Activated T-cell treated with anti-CD3 and anti-CD28 coated beads, Interleukin-2, amount 50 U/mL, for 4 hours (primary cell): ENCODE data around the gene SNX25. TPM values are rescaled to one million over a fixed set of nuclear protein-coding genes. Genes with fewer than 3 reads are reported as not detected.
"Not testable (repeated sequence)": the region's sequence is repeated elsewhere in the genome, so short reads cannot be mapped to it uniquely, and the experiment has no call there.

Experiments
- ATAC-seq, 2 donors: fragments of 200-7000 bp; cut with Tn5 transposase; one replicate each; pipeline ENCODE4 v1.10.0; 2021
- DNase-seq: peaks from one replicate; pipeline ENCODE4 v3.0.0-alpha.2; 2020
- H3K27me3 Mint-ChIP-seq: one replicate; pipeline ENCODE4 v1.8.0; 2021; ENCODE audit warnings: low read depth, mixed read lengths
- H3K36me3 Mint-ChIP-seq: one replicate; pipeline ENCODE4 v1.8.0; 2022; ENCODE audit warnings: mixed read lengths; ENCODE audit not compliant: insufficient read depth
- H3K4me1 Mint-ChIP-seq: one replicate; pipeline ENCODE4 v1.8.0; 2021; ENCODE audit warnings: low read depth, mixed read lengths
- H3K4me3 Mint-ChIP-seq: one replicate; pipeline ENCODE4 v1.8.0; 2021; ENCODE audit warnings: mild to moderate bottlenecking, moderate library complexity, mixed read lengths
- H3K9me3 Mint-ChIP-seq: one replicate; pipeline ENCODE4 v1.8.0; 2021; ENCODE audit warnings: mixed read lengths
- total RNA-seq, 3 donors: library from RNA; stranded (reverse); gene quantifications; one replicate each; pipeline ENCODE4 v1.2.1, GENCODE V29; 2021

SNX25 gene
- total RNA-seq, 3 donors from 2014 or later: 9.5 to 10.9 (median 10.3) TPM

GRCh38 chr4:185305979-185306442 is 96.6 kb downstream of the SNX25 start:
- Mint-ChIP-seq H3K4me3 (no peak overlapping the region), H3K9me3 (no peaks in the 10 kb centered on the region), H3K36me3 (peaks cover 14% of the 10 kb centered on the region), H3K27me3 (no peaks in the 10 kb centered on the region), H3K4me1 (no peaks in the 10 kb centered on the region)
- DNase-seq: no peak
- ATAC-seq: no peak

- Mint-ChIP-seq H3K4me1 (peaks cover 2% of the 10 kb centered on the region), H3K4me3 (no peak overlapping the region), H3K36me3 (peaks cover 25% of the 10 kb centered on the region), H3K27me3 (no peaks in the 10 kb centered on the region), H3K9me3 (no peaks in the 10 kb centered on the region)
- DNase-seq (no peak), ATAC-seq (no peak)
Measured at GRCh38 chr4:185307136-185307950, 97.9 kb downstream of the SNX25 start.

GRCh38 chr4:185309770-185310169 is 100.4 kb downstream of the SNX25 start:
- Mint-ChIP-seq H3K4me3 (no peak overlapping the region), H3K4me1 (peaks cover 2% of the 10 kb centered on the region), H3K9me3 (no peaks in the 10 kb centered on the region), H3K27me3 (no peaks in the 10 kb centered on the region), H3K36me3 (peaks cover 40% of the 10 kb centered on the region)
- ATAC-seq (no peak), DNase-seq (no peak)

GRCh38 chr4:185311113-185311888 is 101.9 kb downstream of the SNX25 start:
- Mint-ChIP-seq H3K4me1 (peaks cover 2% of the 10 kb centered on the region), H3K4me3 (no peak overlapping the region), H3K9me3 (peaks cover 3% of the 10 kb centered on the region), H3K27me3 (no peaks in the 10 kb centered on the region), H3K36me3 (peaks cover 47% of the 10 kb centered on the region)
- ATAC-seq (no peak), DNase-seq (no peak)

DNA sequence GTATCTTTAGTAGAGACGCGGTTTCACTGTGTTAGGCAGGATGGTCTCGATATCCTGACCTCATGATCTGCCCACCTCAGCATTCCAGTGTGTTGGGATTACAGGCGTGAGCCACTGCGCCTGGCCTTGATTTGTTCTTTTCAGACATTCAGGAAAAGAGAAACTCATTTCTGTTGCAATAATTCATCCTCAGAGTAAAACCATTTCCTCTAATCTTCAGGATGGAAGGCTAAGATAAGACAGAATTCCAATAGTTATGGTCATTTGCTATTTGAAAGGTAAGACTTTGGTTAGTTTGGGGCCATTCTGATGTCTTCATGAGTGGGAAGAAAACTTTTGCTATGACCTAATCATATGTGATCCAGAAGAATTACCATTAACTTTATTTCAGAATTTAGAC is 103.3 kb downstream of the SNX25 start:
- no peak for DNase-seq
- H3K4me3 Mint-ChIP-seq: no peak overlapping the region

GRCh38 chr4:185317462-185317861 is 108.1 kb downstream of the SNX25 start:
- not testable (repeated sequence) for DNase-seq, H3K4me1 Mint-ChIP-seq, H3K27me3 Mint-ChIP-seq, H3K9me3 Mint-ChIP-seq, ATAC-seq, H3K4me3 Mint-ChIP-seq
- H3K36me3 Mint-ChIP-seq: peaks cover 40% of the 10 kb centered on the region

More for the DNA sequence above, 103.3 kb downstream of the SNX25 start:
- ATAC-seq: no peak
- H3K9me3 Mint-ChIP-seq: peaks cover 3% of the 10 kb centered on the region
- no peaks in the 10 kb centered on the region for H3K27me3 Mint-ChIP-seq
- H3K4me1 Mint-ChIP-seq: peaks cover 2% of the 10 kb centered on the region
- peaks cover 54% of the 10 kb centered on the region for H3K36me3 Mint-ChIP-seq

GRCh38 chr4:185317880-185318279 is 108.5 kb downstream of the SNX25 start:
- Mint-ChIP-seq H3K27me3 (no peaks in the 10 kb centered on the region), H3K4me3 (no peak overlapping the region), H3K36me3 (peaks cover 37% of the 10 kb centered on the region), H3K4me1 (peaks cover 6% of the 10 kb centered on the region), H3K9me3 (peaks cover 3% of the 10 kb centered on the region)
- no peak for ATAC-seq
- no peak for DNase-seq

- ATAC-seq (no peak), DNase-seq (no peak)
- H3K27me3 Mint-ChIP-seq: no peaks in the 10 kb centered on the region
- H3K9me3 Mint-ChIP-seq: peaks cover 3% of the 10 kb centered on the region
- no peak overlapping the region for H3K4me3 Mint-ChIP-seq
- peaks cover 36% of the 10 kb centered on the region for H3K36me3 Mint-ChIP-seq
- H3K4me1 Mint-ChIP-seq: peaks cover 6% of the 10 kb centered on the region
Measured at GRCh38 chr4:185318679-185319078, 109.3 kb downstream of the SNX25 start.

DNA sequence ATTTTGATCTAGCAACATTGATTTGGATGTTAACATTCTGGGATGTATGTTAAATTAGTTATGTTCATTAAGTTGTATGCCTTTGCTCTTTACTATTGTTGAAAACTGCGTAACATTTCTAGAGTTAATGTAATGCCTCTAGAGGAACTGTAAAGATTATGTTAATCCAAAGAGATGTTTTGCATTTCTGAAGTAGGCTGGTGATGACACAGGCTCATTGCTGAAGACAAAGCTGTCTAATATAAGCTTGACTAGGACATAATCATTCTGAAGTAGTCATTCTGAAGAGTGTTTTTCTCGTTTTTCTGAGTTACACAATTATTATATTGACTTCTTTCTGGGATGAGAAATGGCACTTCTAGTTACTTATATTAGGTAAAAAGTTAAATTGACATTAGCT is 113.4 kb downstream of the SNX25 start:
- no peak overlapping the region for H3K4me3 Mint-ChIP-seq
- no peaks in the 10 kb centered on the region for H3K9me3 Mint-ChIP-seq
- DNase-seq (no peak), ATAC-seq (no peak)
- H3K27me3 Mint-ChIP-seq: no peaks in the 10 kb centered on the region
- peaks cover 6% of the 10 kb centered on the region for H3K4me1 Mint-ChIP-seq
- peaks cover 20% of the 10 kb centered on the region for H3K36me3 Mint-ChIP-seq

DNA sequence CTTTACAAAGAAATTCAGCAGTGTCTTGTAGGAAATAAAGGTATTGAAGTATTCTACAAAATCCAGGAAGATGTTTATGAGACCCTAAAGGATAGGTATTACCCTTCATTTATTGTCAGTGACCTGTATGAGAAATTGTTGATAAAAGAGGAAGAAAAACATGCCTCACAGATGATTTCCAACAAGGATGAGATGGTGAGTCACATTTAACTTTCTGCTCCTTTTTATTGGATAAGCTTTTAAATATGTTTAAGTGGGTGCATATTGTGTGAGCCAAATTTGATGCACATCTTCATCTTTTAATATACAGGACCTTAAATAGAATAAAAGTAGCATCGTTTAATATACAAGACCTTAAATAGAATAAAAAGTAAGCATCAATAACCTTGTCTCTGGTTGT is 114.2 kb downstream of the SNX25 start:
- Mint-ChIP-seq H3K36me3 (peaks cover 24% of the 10 kb centered on the region), H3K27me3 (no peaks in the 10 kb centered on the region), H3K9me3 (no peaks in the 10 kb centered on the region), H3K4me1 (peaks cover 3% of the 10 kb centered on the region), H3K4me3 (no peak overlapping the region)
- ATAC-seq (no peak), DNase-seq (no peak)

- not testable (repeated sequence) for H3K4me3 Mint-ChIP-seq, ATAC-seq, DNase-seq, H3K9me3 Mint-ChIP-seq, H3K27me3 Mint-ChIP-seq, H3K4me1 Mint-ChIP-seq
- peaks cover 31% of the 10 kb centered on the region for H3K36me3 Mint-ChIP-seq
Measured at GRCh38 chr4:185324361-185324760, 115.0 kb downstream of the SNX25 start.

GRCh38 chr4:185325721-185326120 is 116.3 kb downstream of the SNX25 start:
- not testable (repeated sequence) for ATAC-seq, H3K27me3 Mint-ChIP-seq, H3K4me1 Mint-ChIP-seq, DNase-seq, H3K4me3 Mint-ChIP-seq, H3K9me3 Mint-ChIP-seq
- H3K36me3 Mint-ChIP-seq: peaks cover 32% of the 10 kb centered on the region

DNA sequence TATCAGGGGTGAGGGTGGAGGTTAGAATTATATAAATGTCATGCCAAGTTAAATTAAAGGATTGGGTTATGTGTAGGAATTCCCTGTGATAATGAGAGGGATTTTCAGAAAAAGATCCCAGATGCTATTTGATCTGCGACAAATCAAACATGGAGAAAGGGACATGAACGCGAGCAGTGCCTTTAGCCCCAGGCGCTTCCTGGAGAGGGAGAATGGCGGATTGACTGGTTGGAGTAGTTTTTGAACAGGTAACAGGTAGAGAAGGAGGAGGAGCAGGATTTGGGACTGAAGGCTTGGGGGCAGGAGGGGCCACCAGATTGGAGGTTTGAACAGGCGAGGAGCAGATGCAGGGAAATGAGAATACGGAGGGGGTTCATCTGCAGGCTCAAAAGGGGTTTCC is 119.2 kb downstream of the SNX25 start:
- DNase-seq: no peak
- Mint-ChIP-seq H3K36me3 (peaks cover 31% of the 10 kb centered on the region), H3K4me3 (no peak overlapping the region), H3K9me3 (no peaks in the 10 kb centered on the region), H3K4me1 (no peaks in the 10 kb centered on the region), H3K27me3 (no peaks in the 10 kb centered on the region)
- ATAC-seq: no peak

- H3K4me1 Mint-ChIP-seq, H3K4me3 Mint-ChIP-seq, H3K9me3 Mint-ChIP-seq, H3K27me3 Mint-ChIP-seq, ATAC-seq, DNase-seq: not testable (repeated sequence)
- peaks cover 23% of the 10 kb centered on the region for H3K36me3 Mint-ChIP-seq
Measured at GRCh38 chr4:185329879-185330510, 120.6 kb downstream of the SNX25 start.
